ELF-1 (cell line): ENCODE results near the gene SLC38A6.
A peak's percentile ranks its signal among the peaks of the same experiment; 100 is the strongest.

Experiments
- DNase-seq: peaks from one replicate; pipeline ENCODE4 v3.0.0-alpha.2; 2016; ENCODE audit warnings: low read depth, low spot score

SLC38A6 gene

GRCh38 chr14:60977847-60978246 is 3.2 kb upstream of the SLC38A6 start:
- DNase-seq = no peak

- no peak for DNase-seq
Observed at GRCh38 chr14:60981633-60982455, 799 bp downstream of the SLC38A6 start.

DNA sequence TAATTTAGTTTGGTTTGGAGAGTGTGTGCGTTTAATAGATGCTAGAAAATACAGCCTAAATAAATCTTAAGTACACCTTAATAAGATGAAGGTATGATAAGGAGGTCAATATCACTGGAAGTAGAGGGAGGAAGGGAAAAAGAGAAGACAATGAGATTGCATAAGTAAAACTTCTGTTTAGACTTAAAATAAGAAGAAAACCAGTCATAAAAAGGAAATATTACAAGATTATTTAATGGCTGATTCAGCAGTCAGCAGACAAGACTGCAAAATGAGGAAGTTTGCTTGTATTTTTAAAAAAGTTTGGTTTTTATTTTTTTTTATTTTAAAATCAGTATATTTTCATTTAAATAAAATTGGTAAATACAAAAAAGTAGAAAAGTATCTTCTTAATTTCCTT is 3.2 kb downstream of the SLC38A6 start:
- DNase-seq = no peak

DNA sequence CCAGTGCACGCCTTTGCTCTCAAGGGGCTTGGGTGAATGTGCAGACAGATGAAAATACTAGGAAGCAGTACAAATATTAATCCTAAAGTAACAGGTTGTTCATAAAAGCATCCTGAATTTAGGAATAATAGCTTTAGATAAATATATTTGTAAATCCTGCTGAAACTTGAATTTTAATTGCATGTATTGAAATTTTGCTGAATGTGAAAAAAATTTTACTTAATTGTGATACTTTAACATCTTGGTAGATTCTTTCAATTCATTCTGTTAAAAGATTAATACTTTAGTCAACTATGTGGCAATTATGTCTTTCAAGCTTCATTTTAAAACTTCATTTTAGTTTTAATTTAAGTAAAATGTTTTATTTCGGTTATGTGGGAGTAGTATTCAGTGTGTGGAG is 5.5 kb downstream of the SLC38A6 start:
- DNase-seq = no peak

DNA sequence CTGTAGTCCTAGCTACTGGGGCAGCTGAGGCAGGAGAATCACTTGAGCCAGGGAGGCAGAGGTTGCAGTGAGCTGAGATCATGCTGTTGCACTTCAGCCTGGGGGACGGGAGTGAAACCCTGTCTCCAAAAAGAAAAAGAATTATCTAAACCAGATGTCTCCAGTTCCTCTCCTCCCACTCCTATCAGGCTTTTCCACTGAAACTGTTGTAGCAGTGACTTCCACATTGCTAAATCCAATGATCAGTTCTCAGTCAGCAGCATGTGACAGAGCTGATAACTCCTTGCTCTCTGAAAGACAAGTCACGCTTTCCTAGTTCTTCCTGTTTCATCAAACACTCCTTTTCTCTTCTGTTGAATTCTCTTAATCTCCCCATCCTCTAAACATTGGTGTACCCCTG is 8.6 kb downstream of the SLC38A6 start:
- DNase-seq = no peak

GRCh38 chr14:60998617-60999016 is 17.6 kb downstream of the SLC38A6 start:
- no peak for DNase-seq

GRCh38 chr14:60999536-60999935 is 18.5 kb downstream of the SLC38A6 start:
- DNase-seq = no peak

- DNase-seq = no peak
Observed at GRCh38 chr14:61003571-61003970, 22.5 kb downstream of the SLC38A6 start.

GRCh38 chr14:61019537-61019936 is 38.5 kb downstream of the SLC38A6 start:
- DNase-seq = no peak

- peak; percentile 66 for DNase-seq
Observed at GRCh38 chr14:61025251-61026223, 44.5 kb downstream of the SLC38A6 start.

DNA sequence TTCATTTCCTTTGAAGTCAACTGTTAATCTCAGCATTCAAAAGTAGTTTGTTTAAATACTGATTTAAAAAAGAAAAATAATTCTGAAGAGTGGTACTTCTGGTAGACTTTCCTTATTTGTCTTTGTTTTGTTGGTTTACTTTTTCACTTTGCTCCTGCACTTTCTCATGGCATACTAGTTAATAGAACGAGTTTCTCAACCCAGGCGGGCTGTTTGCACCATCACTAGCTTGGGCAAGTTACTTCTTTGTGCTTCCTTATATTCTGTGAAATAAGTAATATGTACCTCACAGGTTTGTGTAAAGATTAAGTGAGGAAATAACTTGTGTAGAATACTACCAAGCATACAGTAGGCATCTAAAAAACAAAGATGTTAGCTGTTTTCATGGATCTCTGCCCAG is 45.5 kb downstream of the SLC38A6 start:
- DNase-seq = no peak

DNA sequence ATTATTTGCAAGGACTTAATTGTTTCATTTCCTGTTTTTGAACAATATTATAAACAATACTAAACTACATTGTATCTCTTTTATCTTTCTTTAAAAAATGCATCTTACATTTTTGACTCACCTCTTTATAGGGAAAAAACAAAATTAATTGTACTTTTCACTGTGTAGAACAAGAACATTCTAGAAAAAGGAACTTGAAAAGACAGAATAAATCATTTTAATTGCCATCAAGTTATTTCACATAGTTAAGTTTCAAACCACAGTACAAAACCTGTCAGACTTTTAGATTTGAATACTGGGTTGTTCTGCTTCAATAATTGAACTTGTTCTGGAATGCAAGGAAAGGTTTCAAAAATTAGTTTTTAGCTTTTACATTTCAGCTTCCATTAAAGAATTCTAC is 50.0 kb downstream of the SLC38A6 start:
- DNase-seq = no peak

- no peak for DNase-seq
Observed at GRCh38 chr14:61033054-61033453, 52.0 kb downstream of the SLC38A6 start.

DNA sequence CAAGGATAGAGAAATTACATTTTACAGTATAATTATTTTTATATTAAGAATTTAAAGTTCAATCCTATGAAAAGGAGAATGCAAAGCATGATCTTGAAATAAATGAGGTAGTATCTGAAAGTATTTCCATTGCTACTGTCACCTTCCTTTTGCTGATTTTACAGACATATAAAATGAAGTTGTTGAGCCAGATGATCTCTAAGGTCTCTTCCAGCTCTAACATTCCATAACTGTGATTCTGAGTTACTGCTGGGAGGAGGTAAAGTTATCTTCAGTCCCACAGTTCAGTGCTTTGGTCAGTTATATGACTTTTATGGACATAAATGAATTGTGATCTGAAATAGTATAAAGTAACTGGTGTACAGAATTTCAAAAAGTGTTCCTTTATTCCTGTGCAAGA is 52.8 kb downstream of the SLC38A6 start:
- DNase-seq = no peak

DNA sequence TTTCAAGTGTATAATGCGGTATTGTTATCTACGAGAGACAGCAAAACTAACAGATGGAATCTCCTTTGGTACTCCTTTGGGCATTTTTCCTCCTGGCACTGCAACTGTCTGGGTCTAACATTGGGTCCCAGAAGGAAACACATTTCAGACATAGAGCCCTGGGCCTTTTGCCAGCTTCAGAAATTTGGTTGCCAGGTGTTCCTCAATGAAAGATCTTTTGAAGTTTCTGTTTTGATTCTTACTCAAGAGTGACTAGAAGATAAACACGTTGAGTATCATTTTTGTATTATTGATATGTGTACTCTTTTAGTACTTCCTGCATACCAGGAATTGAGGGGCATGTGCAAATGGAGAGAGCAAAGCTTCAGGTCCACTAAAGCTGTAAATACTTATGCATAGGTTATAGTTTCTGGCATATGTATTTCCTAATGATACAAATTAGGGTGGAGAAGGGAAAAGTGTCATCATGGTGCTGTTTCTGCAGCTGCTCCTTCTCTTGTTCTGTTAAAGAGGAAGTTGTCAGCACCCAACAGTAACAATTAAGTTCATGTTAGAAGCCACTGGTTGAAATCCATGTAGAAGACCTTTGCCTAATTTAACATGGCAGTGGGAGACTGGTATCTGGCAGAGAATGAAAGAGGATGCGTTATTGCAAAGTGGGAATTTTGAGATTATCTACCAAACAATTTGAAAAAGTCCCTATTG is 53.5 kb downstream of the SLC38A6 start:
- DNase-seq = no peak

DNA sequence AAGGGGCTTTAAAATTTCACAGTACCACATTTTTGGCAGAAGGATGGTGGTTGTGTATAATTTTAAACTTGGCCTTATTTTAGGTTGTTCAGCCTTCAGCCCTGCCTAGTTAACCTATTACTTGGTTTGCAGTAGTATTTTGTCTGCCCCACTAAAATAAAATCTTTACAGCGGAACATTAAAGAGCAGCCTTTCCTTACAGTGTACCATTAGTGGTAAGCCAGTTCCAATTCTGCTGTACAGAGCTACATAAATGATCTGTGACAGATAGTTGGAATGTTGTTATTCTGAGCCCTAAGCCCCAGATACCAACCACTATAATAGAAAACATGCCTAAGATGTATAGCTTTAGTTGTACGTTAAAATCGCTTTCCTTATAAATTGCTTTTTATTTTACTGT is 56.2 kb downstream of the SLC38A6 start:
- no peak for DNase-seq

GRCh38 chr14:61041704-61042103 is 60.7 kb downstream of the SLC38A6 start:
- no peak for DNase-seq

GRCh38 chr14:61042220-61042619 is 61.2 kb downstream of the SLC38A6 start:
- DNase-seq = no peak

- DNase-seq = no peak
Observed at GRCh38 chr14:61043506-61043905, 62.5 kb downstream of the SLC38A6 start.

GRCh38 chr14:61047021-61047420 is 66.0 kb downstream of the SLC38A6 start:
- DNase-seq = no peak

- DNase-seq = no peak
Observed at GRCh38 chr14:61048640-61049039, 67.6 kb downstream of the SLC38A6 start.

DNA sequence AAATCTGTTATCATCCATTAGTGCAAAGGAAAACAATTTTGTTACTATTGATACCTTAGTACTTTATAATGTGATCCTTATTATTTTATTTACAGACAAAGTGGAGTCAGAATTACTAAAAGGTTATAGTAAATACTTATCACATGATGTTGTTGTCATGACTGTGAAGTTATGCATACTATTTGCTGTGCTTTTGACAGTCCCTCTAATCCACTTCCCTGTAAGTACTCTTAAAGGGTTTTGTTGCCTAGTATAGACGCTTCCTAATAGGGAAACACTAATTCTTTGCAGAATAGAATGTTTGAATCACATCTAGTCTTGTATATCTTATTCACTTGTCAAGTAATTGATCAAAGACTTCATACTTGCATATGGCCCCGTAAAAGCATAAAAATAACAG is 69.4 kb downstream of the SLC38A6 start:
- no peak for DNase-seq
